Head of caudate nucleus (tissue), 42 donors: ENCODE results near the gene HGD.
"Not testable (repeated sequence)": the region's sequence is repeated elsewhere in the genome, so short reads cannot be mapped to it uniquely, and the experiment has no call there.

ENCODE experiments used
- DNase-seq, 42 donors: peaks; one replicate each; pipeline versions ENCODE4 v3.0.0 to v3.0.0-alpha.2; 2020 to 2021; ENCODE audit warnings: mixed read lengths in 7 of 42
- intact Hi-C: fragments of 100-400 bp; cut with DNase I; formaldehyde crosslinking; loops from one replicate; pipeline ENCODE4 v1.15.0; 2022

HGD gene

GRCh38 chr3:120681506-120682038 is 467 bp downstream of the HGD start:
- intact Hi-C loops, result no loop called here
- DNase-seq, result no peak

GRCh38 chr3:120681018-120681417 is 1.0 kb downstream of the HGD start:
- intact Hi-C loops, result no loop called here
- DNase-seq, result no peak

GRCh38 chr3:120680193-120680894 is 1.7 kb downstream of the HGD start:
- intact Hi-C loops, result no loop called here
- no peak for DNase-seq

- no peak for DNase-seq
- intact Hi-C loops, result no loop called here
Measured at GRCh38 chr3:120678984-120679383, 3.1 kb downstream of the HGD start.

- intact Hi-C loops, result no loop called here
- DNase-seq, result peak in 34 of 42 donors; percentile 3 to 77 (median 40)
Measured at GRCh38 chr3:120678331-120678947, 3.6 kb downstream of the HGD start.

- DNase-seq, intact Hi-C loops: not testable (repeated sequence)
Measured at GRCh38 chr3:120677193-120677592, 4.8 kb downstream of the HGD start.

GRCh38 chr3:120673116-120673515 is 8.9 kb downstream of the HGD start:
- intact Hi-C loops, result no loop called here
- peak in 14 of 42 donors; percentile 9 to 54 (median 24) for DNase-seq

- DNase-seq, result no peak
- intact Hi-C loops, result no loop called here
Measured at GRCh38 chr3:120670576-120670975, 11.5 kb downstream of the HGD start.

GRCh38 chr3:120664926-120665325 is 17.1 kb downstream of the HGD start:
- intact Hi-C loops, result no loop called here

GRCh38 chr3:120661945-120662344 is 20.1 kb downstream of the HGD start:
- no peak for DNase-seq
- intact Hi-C loops, result no loop called here

More at GRCh38 chr3:120664926-120665325, 17.1 kb downstream of the HGD start:
- no peak for DNase-seq

- no peak for DNase-seq
- intact Hi-C loops, result no loop called here
Measured at GRCh38 chr3:120661106-120661905, 20.7 kb downstream of the HGD start.

GRCh38 chr3:120659834-120660233 is 22.2 kb downstream of the HGD start:
- DNase-seq, result no peak
- intact Hi-C loops, result no loop called here

GRCh38 chr3:120659285-120659684 is 22.8 kb downstream of the HGD start:
- DNase-seq, result no peak
- intact Hi-C loops, result no loop called here

GRCh38 chr3:120652896-120653545 is 29.0 kb downstream of the HGD start:
- intact Hi-C loops, result no loop called here
- DNase-seq, result peak in 30 of 42 donors; percentile 2 to 75 (median 40)

- intact Hi-C loops, result no loop called here
- DNase-seq, result no peak
Measured at GRCh38 chr3:120652281-120652680, 29.8 kb downstream of the HGD start.

- intact Hi-C loops, result no loop called here
- DNase-seq, result no peak
Measured at GRCh38 chr3:120650311-120650710, 31.7 kb downstream of the HGD start.

- intact Hi-C loops, result no loop called here
Measured at GRCh38 chr3:120649830-120650233, 32.2 kb downstream of the HGD start.

GRCh38 chr3:120648290-120648689 is 33.7 kb downstream of the HGD start:
- intact Hi-C loops, result no loop called here

More at GRCh38 chr3:120649830-120650233, 32.2 kb downstream of the HGD start:
- DNase-seq, result no peak

GRCh38 chr3:120646771-120647432 is 35.1 kb downstream of the HGD start:
- DNase-seq, result peak in 9 of 42 donors; percentile 9 to 51 (median 16)
- intact Hi-C loops, result no loop called here

More at GRCh38 chr3:120648290-120648689, 33.7 kb downstream of the HGD start:
- DNase-seq, result no peak
